ENCODE results near the gene HES2. TPM values are rescaled to one million over a fixed set of nuclear protein-coding genes. Genes with fewer than 3 reads are reported as not detected.
A peak's percentile ranks its signal among the peaks of the same experiment; 100 is the strongest.

Gene HES2
- total RNA-seq, 1 donor from 2014 or later = 0.10 TPM

GRCh38 chr1:6463120-6463412 lies 43.3 kb upstream of the HES2 start:
- peaks cover 27% of the 10 kb centered on the region for H3K36me3 Mint-ChIP-seq (ENCODE audit: low read depth, unreplicated experiment)
- peaks cover 7% of the 10 kb centered on the region for H3K4me1 Mint-ChIP-seq (ENCODE audit: unreplicated experiment)
- DNase-seq (ENCODE audit: low spot score) = no peak
- peaks cover 12% of the 10 kb centered on the region for H3K27me3 Mint-ChIP-seq (ENCODE audit: unreplicated experiment)
- no peak for TF ChIP-seq CTCF (IDR thresholded peaks at IDR 0.05; ENCODE audit: unreplicated experiment)
- no peak overlapping the region for H3K27ac Mint-ChIP-seq (ENCODE audit: unreplicated experiment)
- H3K9me3 Mint-ChIP-seq (ENCODE audit: unreplicated experiment) = no peaks in the 10 kb centered on the region
- peak overlapping the region; percentile 74 for H3K4me3 Mint-ChIP-seq (ENCODE audit: unreplicated experiment)

- H3K27ac Mint-ChIP-seq (ENCODE audit: unreplicated experiment) = no peak overlapping the region
- peaks cover 27% of the 10 kb centered on the region for H3K36me3 Mint-ChIP-seq (ENCODE audit: low read depth, unreplicated experiment)
- no peaks in the 10 kb centered on the region for H3K9me3 Mint-ChIP-seq (ENCODE audit: unreplicated experiment)
- peak overlapping the region; percentile 22 for H3K4me3 Mint-ChIP-seq (ENCODE audit: unreplicated experiment)
- no peak for TF ChIP-seq CTCF (IDR thresholded peaks at IDR 0.05; ENCODE audit: unreplicated experiment)
- peaks cover 7% of the 10 kb centered on the region for H3K4me1 Mint-ChIP-seq (ENCODE audit: unreplicated experiment)
- peaks cover 10% of the 10 kb centered on the region for H3K27me3 Mint-ChIP-seq (ENCODE audit: unreplicated experiment)
- no peak for DNase-seq (ENCODE audit: low spot score)
These were observed 42.8 kb upstream of the HES2 start for GRCh38 chr1:6462412-6463119.

DNA sequence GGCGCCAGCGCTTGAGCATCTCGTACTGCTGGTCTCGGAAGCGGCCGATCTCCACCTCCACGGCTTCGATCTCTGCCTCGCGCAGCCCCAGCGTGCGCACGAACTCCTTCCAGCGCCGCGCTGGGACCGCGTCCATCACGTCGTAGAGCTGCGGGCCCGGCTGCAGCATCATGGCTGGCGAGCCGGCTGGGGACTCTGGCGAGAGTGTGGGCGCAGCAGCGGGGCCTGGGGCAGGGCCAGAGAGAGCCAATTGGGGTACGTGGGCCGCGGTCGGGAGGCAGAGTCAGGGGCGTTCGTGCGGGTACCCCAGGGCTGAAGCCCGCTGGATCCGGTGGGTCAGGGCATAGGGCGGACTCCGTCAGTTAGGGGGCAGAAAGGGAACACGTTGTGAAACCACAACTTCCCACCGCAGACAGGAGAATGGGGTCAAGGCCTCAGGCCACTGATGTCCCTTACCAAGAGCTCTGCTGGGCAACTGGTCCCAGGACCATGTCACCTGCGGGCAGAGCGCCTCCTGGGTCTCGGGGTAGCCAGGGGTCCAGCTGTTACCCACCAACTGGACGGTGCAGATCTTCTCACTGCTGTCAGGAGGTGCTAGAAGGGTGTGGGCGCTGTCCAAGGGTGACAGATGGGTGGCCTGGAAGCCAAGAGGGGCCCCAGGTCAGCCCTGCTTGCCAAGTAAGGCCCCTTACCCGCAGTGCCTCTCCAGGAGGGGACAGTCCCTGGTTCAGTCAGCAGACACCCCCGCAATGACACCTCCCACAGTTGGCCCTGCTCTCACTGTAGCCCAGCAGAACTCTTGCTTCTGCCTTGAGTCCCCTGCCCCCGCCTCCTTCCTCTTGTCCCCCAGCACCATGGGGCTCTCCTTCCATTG lies 42.1 kb upstream of the HES2 start:
- peaks cover 26% of the 10 kb centered on the region for H3K36me3 Mint-ChIP-seq (ENCODE audit: low read depth, unreplicated experiment)
- DNase-seq (ENCODE audit: low spot score) = no peak
- H3K9me3 Mint-ChIP-seq (ENCODE audit: unreplicated experiment) = no peaks in the 10 kb centered on the region
- H3K27me3 Mint-ChIP-seq (ENCODE audit: unreplicated experiment) = peaks cover 12% of the 10 kb centered on the region
- H3K4me3 Mint-ChIP-seq (ENCODE audit: unreplicated experiment) = peak overlapping the region; percentile 22
- no peak overlapping the region for H3K27ac Mint-ChIP-seq (ENCODE audit: unreplicated experiment)
- H3K4me1 Mint-ChIP-seq (ENCODE audit: unreplicated experiment) = peaks cover 7% of the 10 kb centered on the region
- TF ChIP-seq CTCF (IDR thresholded peaks at IDR 0.05; ENCODE audit: unreplicated experiment) = no peak

- no peak for TF ChIP-seq CTCF (IDR thresholded peaks at IDR 0.05; ENCODE audit: unreplicated experiment)
- H3K4me1 Mint-ChIP-seq (ENCODE audit: unreplicated experiment) = peaks cover 7% of the 10 kb centered on the region
- peak overlapping the region; percentile 76 for H3K27ac Mint-ChIP-seq (ENCODE audit: unreplicated experiment)
- no peaks in the 10 kb centered on the region for H3K9me3 Mint-ChIP-seq (ENCODE audit: unreplicated experiment)
- H3K27me3 Mint-ChIP-seq (ENCODE audit: unreplicated experiment) = peaks cover 10% of the 10 kb centered on the region
- no peak for DNase-seq (ENCODE audit: low spot score)
- peaks cover 26% of the 10 kb centered on the region for H3K36me3 Mint-ChIP-seq (ENCODE audit: low read depth, unreplicated experiment)
- H3K4me3 Mint-ChIP-seq (ENCODE audit: unreplicated experiment) = peak overlapping the region; percentile 25
These were observed 41.4 kb upstream of the HES2 start for GRCh38 chr1:6461051-6461530.

All from endothelial cell (in vitro differentiated cells).